Mononuclear cell (primary cell): Measurements from ENCODE around the gene CPNE6. TPM values are rescaled to one million over a fixed set of nuclear protein-coding genes. Genes with fewer than 3 reads are reported as not detected.
A peak's percentile ranks its signal among the peaks of the same experiment; 100 is the strongest.

Source experiments
- H3K27me3 ChIP-seq: 2 replicates; pipeline ENCODE4 v1.6.0; 2011; ENCODE audit warnings: low read length, control low read depth; ENCODE audit not compliant: insufficient read depth
- H3K4me1 ChIP-seq: 2 replicates; pipeline ENCODE4 v1.5.1; 2011; ENCODE audit warnings: mild to moderate bottlenecking, low read length, control low read depth; ENCODE audit not compliant: insufficient read depth
- H3K4me3 ChIP-seq: 2 replicates; pipeline ENCODE4 v1.5.1; 2011; ENCODE audit warnings: mild to moderate bottlenecking, low read length, moderate library complexity
- H3K9me3 ChIP-seq: 2 replicates; pipeline ENCODE4 v1.5.1; 2011; ENCODE audit warnings: low read depth, mild to moderate bottlenecking, control low read depth, low read length
- total RNA-seq: library from RNA; depleted of rRNA; stranded (reverse); fragments of >200 nt; gene quantifications from one replicate; pipeline ENCODE4 v1.2.3, GENCODE V29; 2012

Gene CPNE6
- total RNA-seq, 1 donor: not detected

- H3K9me3 ChIP-seq: no peaks in the 10 kb centered on the region
- H3K4me3 ChIP-seq: no peak overlapping the region
- peaks cover 9% of the 10 kb centered on the region for H3K27me3 ChIP-seq
- H3K4me1 ChIP-seq: peaks cover 18% of the 10 kb centered on the region
These were observed 12.1 kb downstream of the CPNE6 start for GRCh38 chr14:24083462-24083861.

- Histone ChIP-seq H3K4me3 (no peak overlapping the region), H3K4me1 (peaks cover 18% of the 10 kb centered on the region), H3K9me3 (no peaks in the 10 kb centered on the region), H3K27me3 (peaks cover 9% of the 10 kb centered on the region)
These were observed 13.1 kb downstream of the CPNE6 start for GRCh38 chr14:24084440-24084839.

- peaks cover 9% of the 10 kb centered on the region for H3K27me3 ChIP-seq
- no peaks in the 10 kb centered on the region for H3K9me3 ChIP-seq
- no peak overlapping the region for H3K4me3 ChIP-seq
- H3K4me1 ChIP-seq: peaks cover 17% of the 10 kb centered on the region
These were observed 13.9 kb downstream of the CPNE6 start for GRCh38 chr14:24085215-24085614.

GRCh38 chr14:24086193-24086955, 15.0 kb downstream of the CPNE6 start:
- Histone ChIP-seq H3K4me1 (peaks cover 15% of the 10 kb centered on the region), H3K4me3 (no peak overlapping the region), H3K27me3 (peaks cover 3% of the 10 kb centered on the region), H3K9me3 (no peaks in the 10 kb centered on the region)

GRCh38 chr14:24087004-24087403, 15.6 kb downstream of the CPNE6 start:
- Histone ChIP-seq H3K4me1 (peaks cover 10% of the 10 kb centered on the region), H3K9me3 (no peaks in the 10 kb centered on the region), H3K27me3 (no peaks in the 10 kb centered on the region), H3K4me3 (no peak overlapping the region)

GRCh38 chr14:24088095-24088494, 16.7 kb downstream of the CPNE6 start:
- H3K9me3 ChIP-seq: no peaks in the 10 kb centered on the region
- H3K4me3 ChIP-seq: no peak overlapping the region
- no peaks in the 10 kb centered on the region for H3K27me3 ChIP-seq
- H3K4me1 ChIP-seq: peaks cover 21% of the 10 kb centered on the region

GRCh38 chr14:24089890-24090289, 18.5 kb downstream of the CPNE6 start:
- no peaks in the 10 kb centered on the region for H3K27me3 ChIP-seq
- H3K4me3 ChIP-seq: no peak overlapping the region

GRCh38 chr14:24092110-24092504, 20.7 kb downstream of the CPNE6 start:
- no peaks in the 10 kb centered on the region for H3K27me3 ChIP-seq
- H3K4me1 ChIP-seq: peaks cover 46% of the 10 kb centered on the region
- H3K9me3 ChIP-seq: no peaks in the 10 kb centered on the region
- H3K4me3 ChIP-seq: no peak overlapping the region

More at GRCh38 chr14:24089890-24090289, 18.5 kb downstream of the CPNE6 start:
- H3K4me1 ChIP-seq: peaks cover 34% of the 10 kb centered on the region
- H3K9me3 ChIP-seq: no peaks in the 10 kb centered on the region

- Histone ChIP-seq H3K4me3 (no peak overlapping the region), H3K4me1 (peaks cover 46% of the 10 kb centered on the region), H3K9me3 (no peaks in the 10 kb centered on the region), H3K27me3 (no peaks in the 10 kb centered on the region)
These were observed 21.3 kb downstream of the CPNE6 start for GRCh38 chr14:24092505-24093206.

GRCh38 chr14:24093207-24093900, 22.0 kb downstream of the CPNE6 start:
- peaks cover 46% of the 10 kb centered on the region for H3K4me1 ChIP-seq
- H3K27me3 ChIP-seq: no peaks in the 10 kb centered on the region
- no peaks in the 10 kb centered on the region for H3K9me3 ChIP-seq
- H3K4me3 ChIP-seq: peak overlapping the region; percentile 83

- Histone ChIP-seq H3K4me3 (peak within 1 kb of the TSS; percentile 83), H3K9me3 (no peaks in the 10 kb centered on the region), H3K4me1 (peaks cover 52% of the 10 kb centered on the region), H3K27me3 (no peaks in the 10 kb centered on the region)
These were observed 22.8 kb downstream of the CPNE6 start, which contains the start of gene PCK2 for GRCh38 chr14:24093901-24094840. Gene PCK2 (plus strand): TSS chr14:24094311. CDS start chr14:24094406, 95 bp downstream.

GRCh38 chr14:24094841-24095270, 23.5 kb downstream of the CPNE6 start:
- H3K27me3 ChIP-seq: no peaks in the 10 kb centered on the region
- peak overlapping the region; percentile 83 for H3K4me3 ChIP-seq
- H3K9me3 ChIP-seq: no peaks in the 10 kb centered on the region
- H3K4me1 ChIP-seq: peaks cover 58% of the 10 kb centered on the region

- Histone ChIP-seq H3K4me3 (peak overlapping the region; percentile 83), H3K9me3 (no peaks in the 10 kb centered on the region), H3K27me3 (no peaks in the 10 kb centered on the region), H3K4me1 (peaks cover 59% of the 10 kb centered on the region)
These were observed 24.1 kb downstream of the CPNE6 start for GRCh38 chr14:24095271-24096068.
